ENCODE results near the gene SOX1. TPM values are rescaled to one million over a fixed set of nuclear protein-coding genes. Genes with fewer than 3 reads are reported as not detected.

SOX1 gene
- total and polyA plus RNA-seq, 10 of the 15 experiments (the other 5 are each of a cell fraction or from before 2014, with no cell fraction given): not detected

DNA sequence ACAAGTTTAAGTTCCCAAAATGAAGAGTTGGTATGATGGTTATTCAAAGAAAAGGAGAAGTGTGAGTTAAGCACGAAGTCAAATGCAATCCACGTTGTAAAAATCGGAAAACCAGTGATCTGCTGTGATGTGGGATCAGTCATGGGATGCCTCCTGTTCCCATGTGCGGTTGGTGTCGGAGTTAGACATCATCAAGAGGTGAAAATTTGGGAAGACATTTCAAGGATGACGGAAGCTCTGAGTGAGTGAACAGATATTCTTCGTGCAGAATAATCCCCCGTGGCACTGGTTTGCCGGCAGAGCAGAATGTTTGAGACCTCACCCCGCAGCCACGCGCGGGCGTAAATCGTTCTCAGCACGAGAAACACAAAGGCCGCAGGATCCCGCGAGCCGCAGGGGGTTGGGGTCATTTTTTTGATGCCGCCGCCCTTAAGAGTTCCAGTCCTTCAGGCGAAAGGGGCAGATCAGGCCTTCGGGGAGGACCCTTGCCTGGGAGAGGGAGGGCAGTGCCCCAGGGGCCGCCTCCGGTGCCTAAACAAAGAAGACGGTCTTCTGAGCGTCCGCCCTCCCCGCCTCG, 13.7 kb upstream of the SOX1 start:
- POLR2A ChIA-PET: no interaction called here
- 32% methylated on average over 30 of the region's 31 CpGs for WGBS (ENCODE audit: insufficient coverage, insufficient replicate concordance, low lambda C conversion rate, missing lambda C conversion rate)
- Histone ChIP-seq H3K27ac (ENCODE audit: control insufficient read depth, insufficient read depth) (no peak overlapping the region), H3K27me3 (replicated peaks in 1 of 2; ENCODE audit: control insufficient read depth in 2 of 2, insufficient read depth in 2 of 2, low read length in 1 of 2) (no peaks in the 10 kb centered on the region), H3K9ac (ENCODE audit: control insufficient read depth, insufficient read depth, low read length) (no peak overlapping the region), H3K79me2 (ENCODE audit: control insufficient read depth, insufficient read depth, low read length) (no peaks in the 10 kb centered on the region), H2AFZ (ENCODE audit: control insufficient read depth, low read depth, low read length) (no peak overlapping the region), H3K4me1 (ENCODE audit: control insufficient read depth, insufficient read depth, low read length) (no peaks in the 10 kb centered on the region), H3K9me3 (replicated peaks; ENCODE audit: control insufficient read depth, insufficient read depth, low read length) (no peaks in the 10 kb centered on the region; the same call in 2 of the 3 replicates), H3K4me3 (no peak overlapping the region), H3K4me2 (ENCODE audit: control insufficient read depth, insufficient read depth) (no peak overlapping the region), H4K20me1 (ENCODE audit: control insufficient read depth, insufficient read depth) (no peaks in the 10 kb centered on the region), H3K36me3 (ENCODE audit: control insufficient read depth in 2 of 2, insufficient read depth in 2 of 2, low read length in 1 of 2) (no peaks in the 10 kb centered on the region)
- RAD21 ChIA-PET (ENCODE audit: unreplicated experiment): no interaction called here
- intact Hi-C loops (cut with micrococcal nuclease; ENCODE audit: unreplicated experiment): no loop called here
- no peak for ATAC-seq
- CTCF ChIA-PET: no interaction called here
- no TSS peak for BruUV-seq (replicated peaks)
- TF ChIP-seq NFYB (IDR thresholded peaks at IDR 0.05; ENCODE audit: insufficient read depth, low read depth, low read length): no peak
- no peak for TF ChIP-seq ZNF217 (IDR thresholded peaks at IDR 0.05)
- no peak for TF ChIP-seq KDM1A (IDR thresholded peaks at IDR 0.05; ENCODE audit: borderline replicate concordance)
- TF ChIP-seq SMAD1 (IDR thresholded peaks at IDR 0.05; ENCODE audit: low read depth, partially characterized antibody): no peak
- no peak for TF ChIP-seq EZH2 (IDR thresholded peaks at IDR 0.05; ENCODE audit: borderline replicate concordance, control insufficient read depth, low read depth, low read length)
- TF ChIP-seq, protein P1, sequence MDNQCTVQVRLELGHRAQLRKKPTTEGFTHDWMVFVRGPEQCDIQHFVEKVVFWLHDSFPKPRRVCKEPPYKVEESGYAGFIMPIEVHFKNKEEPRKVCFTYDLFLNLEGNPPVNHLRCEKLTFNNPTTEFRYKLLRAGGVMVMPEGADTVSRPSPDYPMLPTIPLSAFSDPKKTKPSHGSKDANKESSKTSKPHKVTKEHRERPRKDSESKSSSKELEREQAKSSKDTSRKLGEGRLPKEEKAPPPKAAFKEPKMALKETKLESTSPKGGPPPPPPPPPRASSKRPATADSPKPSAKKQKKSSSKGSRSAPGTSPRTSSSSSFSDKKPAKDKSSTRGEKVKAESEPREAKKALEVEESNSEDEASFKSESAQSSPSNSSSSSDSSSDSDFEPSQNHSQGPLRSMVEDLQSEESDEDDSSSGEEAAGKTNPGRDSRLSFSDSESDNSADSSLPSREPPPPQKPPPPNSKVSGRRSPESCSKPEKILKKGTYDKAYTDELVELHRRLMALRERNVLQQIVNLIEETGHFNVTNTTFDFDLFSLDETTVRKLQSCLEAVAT (IDR thresholded peaks at IDR 0.05): no peak
- no peak for TF ChIP-seq POU2F2 (IDR thresholded peaks at IDR 0.05; ENCODE audit: borderline replicate concordance, low read depth, low read length)
- no peak for TF ChIP-seq EED (IDR thresholded peaks at IDR 0.05; ENCODE audit: low read depth)
- TF ChIP-seq NR2C1 (IDR thresholded peaks at IDR 0.05): no peak
- TF ChIP-seq ZNF24 (IDR thresholded peaks at IDR 0.05): no peak
- TF ChIP-seq SUPT20H (IDR thresholded peaks at IDR 0.05; ENCODE audit: borderline replicate concordance, control insufficient read depth, low read depth, low read length): no peak
- TF ChIP-seq NKRF (conservative IDR thresholded peaks at IDR 0.05): no peak
- TF ChIP-seq SIN3A (IDR thresholded peaks at IDR 0.05; ENCODE audit: low read depth, low read length): no peak
- no peak for TF ChIP-seq SUZ12 (IDR thresholded peaks at IDR 0.05; ENCODE audit: unreplicated experiment)
- no peak for TF ChIP-seq WRNIP1 (IDR thresholded peaks at IDR 0.05; ENCODE audit: borderline replicate concordance, low read depth, low read length)
- TF ChIP-seq SPI1 (IDR thresholded peaks at IDR 0.05; ENCODE audit: borderline replicate concordance, insufficient read depth, low read depth, low read length): no peak
- TF ChIP-seq NFYA (IDR thresholded peaks at IDR 0.05; ENCODE audit: borderline replicate concordance, low read depth, low read length): no peak
- TF ChIP-seq HDAC6 (IDR thresholded peaks at IDR 0.05; ENCODE audit: unreplicated experiment): no peak
- TF ChIP-seq FOXM1 (IDR thresholded peaks at IDR 0.05; ENCODE audit: low read depth, low read length): no peak
- FAIRE-seq: no peak
- in situ Hi-C loops (cut with MboI): no loop called here
- SMC1A ChIA-PET (ENCODE audit: uncharacterized antibody, unreplicated experiment): no interaction called here
- no peak for DNase-seq (ENCODE audit: low read depth, low spot score)
